ENCODE data around the gene ZNF625. TPM values are rescaled to one million over a fixed set of nuclear protein-coding genes. Genes with fewer than 3 reads are reported as not detected.

Gene ZNF625
- total and polyA plus RNA-seq, 2 experiments from 2014 or later, result 12.9 to 18.6 TPM

GRCh38 chr19:12155324-12155860 is 1.1 kb downstream of the ZNF625 start:
- Histone ChIP-seq H3K27ac (ENCODE audit: low read depth) (no peak overlapping the region), H3K27me3 (ENCODE audit: insufficient read depth) (no peaks in the 10 kb centered on the region), H3K4me2 (peak overlapping the region; percentile 82), H3K36me3 (ENCODE audit: insufficient read depth) (no peaks in the 10 kb centered on the region), H3K9me2 (ENCODE audit: insufficient read depth) (no peaks in the 10 kb centered on the region; the same call in 1 of the 2 replicates), H3K4me3 (peak overlapping the region; percentile 99), H4K20me1 (replicated peaks; ENCODE audit: insufficient read depth) (peaks cover 20% of the 10 kb centered on the region), H2AFZ (no peak overlapping the region), H3K4me1 (ENCODE audit: insufficient read depth) (peaks cover 16% of the 10 kb centered on the region), H3F3A (replicated peaks; ENCODE audit: low read depth) (no peaks in the 10 kb centered on the region), H3K79me2 (replicated peaks; ENCODE audit: insufficient read depth) (peaks cover 50% of the 10 kb centered on the region)
- TF ChIP-seq NANOG (IDR thresholded peaks at IDR 0.05; ENCODE audit: borderline replicate concordance) (no peak), STAT1 (IDR thresholded peaks at IDR 0.05; ENCODE audit: unreplicated experiment) (no peak), POLR2AphosphoS5 (IDR thresholded peaks at IDR 0.05; ENCODE audit: low read depth) (no peak), REST (IDR thresholded peaks at IDR 0.05; ENCODE audit: unreplicated experiment) (no peak), CREB1 (CRISPR knock-in tag; IDR thresholded peaks at IDR 0.05; ENCODE audit: low read depth) (no peak), ETS1 (IDR thresholded peaks at IDR 0.05) (no peak), EZH2 (IDR thresholded peaks at IDR 0.05; ENCODE audit: low read depth, unreplicated experiment) (no peak), EZH2phosphoT487 (IDR thresholded peaks at IDR 0.05; ENCODE audit: unreplicated experiment) (no peak), JUNB (IDR thresholded peaks at IDR 0.05; ENCODE audit: unreplicated experiment) (no peak)
- H3K36me3 Mint-ChIP-seq (ENCODE audit: low read depth), result peaks cover 43% of the 10 kb centered on the region
- peak overlapping the region; percentile 86 for H3K27ac Mint-ChIP-seq
- H3K9me3 Mint-ChIP-seq, result peaks cover 5% of the 10 kb centered on the region; the same call in 1 of the 3 replicates
- ATAC-seq (no peak), DNase-seq (ENCODE audit: low spot score) (peak; percentile 10)
- H3K4me3 Mint-ChIP-seq, result peak overlapping the region; percentile 77
- peaks cover 4% of the 10 kb centered on the region for H3K27me3 Mint-ChIP-seq (ENCODE audit: insufficient read depth, low read depth, poor library complexity)
- peaks cover 10% of the 10 kb centered on the region for H3K4me1 Mint-ChIP-seq

- no peak for ATAC-seq
- Histone ChIP-seq H2AFZ (no peak overlapping the region), H4K20me1 (replicated peaks; ENCODE audit: insufficient read depth) (peaks cover 4% of the 10 kb centered on the region; the same call in 1 of the 2 replicates), H3K79me2 (replicated peaks; ENCODE audit: insufficient read depth) (peaks cover 21% of the 10 kb centered on the region), H3K4me1 (ENCODE audit: insufficient read depth) (peaks cover 6% of the 10 kb centered on the region; the same call in 1 of the 2 replicates), H3K4me3 (no peak overlapping the region), H3F3A (replicated peaks; ENCODE audit: low read depth) (0 out of 2 replicates have a peak, but pooled peaks cover 7% of the 10 kb centered on the region), H3K27ac (ENCODE audit: low read depth) (no peak overlapping the region), H3K4me2 (no peak overlapping the region), H3K9me2 (ENCODE audit: insufficient read depth) (no peaks in the 10 kb centered on the region; the same call in 1 of the 2 replicates), H3K36me3 (ENCODE audit: insufficient read depth) (peaks cover 42% of the 10 kb centered on the region), H3K27me3 (ENCODE audit: insufficient read depth) (no peaks in the 10 kb centered on the region)
- peaks cover 10% of the 10 kb centered on the region for H3K4me1 Mint-ChIP-seq
- H3K4me3 Mint-ChIP-seq, result no peak overlapping the region
- peaks cover 11% of the 10 kb centered on the region for H3K27me3 Mint-ChIP-seq (ENCODE audit: insufficient read depth, low read depth, poor library complexity)
- DNase-seq (ENCODE audit: low spot score), result no peak
- peaks cover 41% of the 10 kb centered on the region for H3K9me3 Mint-ChIP-seq
- no peak for TF ChIP-seq NANOG (IDR thresholded peaks at IDR 0.05; ENCODE audit: borderline replicate concordance)
- TF ChIP-seq POLR2AphosphoS5 (IDR thresholded peaks at IDR 0.05; ENCODE audit: low read depth), result no peak
- TF ChIP-seq ZNF331 (CRISPR knock-in tag; IDR thresholded peaks at IDR 0.05; ENCODE audit: low read depth), result no peak
- no peak for TF ChIP-seq REST (IDR thresholded peaks at IDR 0.05; ENCODE audit: unreplicated experiment)
- TF ChIP-seq CTCF (conservative IDR thresholded peaks at IDR 0.05; ENCODE audit: low read depth in 2 of 2), result no peak
- no peak for TF ChIP-seq STAT1 (IDR thresholded peaks at IDR 0.05; ENCODE audit: unreplicated experiment)
- TF ChIP-seq JUNB (IDR thresholded peaks at IDR 0.05; ENCODE audit: unreplicated experiment), result no peak
- TF ChIP-seq EZH2phosphoT487 (IDR thresholded peaks at IDR 0.05; ENCODE audit: unreplicated experiment), result no peak
- TF ChIP-seq EZH2 (IDR thresholded peaks at IDR 0.05; ENCODE audit: low read depth, unreplicated experiment), result no peak
- TF ChIP-seq CREB1 (CRISPR knock-in tag; IDR thresholded peaks at IDR 0.05; ENCODE audit: low read depth), result no peak
- H3K27ac Mint-ChIP-seq, result no peak overlapping the region
- H3K36me3 Mint-ChIP-seq (ENCODE audit: low read depth), result peaks cover 83% of the 10 kb centered on the region
Measured at GRCh38 chr19:12145348-12145747, 11.2 kb downstream of the ZNF625 start.
